Ascending aorta (tissue), 2 donors: ENCODE measurements around the gene GPRC5B. TPM values are rescaled to one million over a fixed set of nuclear protein-coding genes. Genes with fewer than 3 reads are reported as not detected.

Experiments used
- DNase-seq, 2 donors: peaks; one replicate each; pipeline ENCODE4 v3.0.0-alpha.2; 2019; ENCODE audit warnings: low spot score in 2 of 2
- H3K27ac ChIP-seq, 2 donors: fragments of 200-600 bp; sonication (generic); one replicate each; pipeline ENCODE4 v1.5.1; 2016 to 2017; ENCODE audit warnings: mild to moderate bottlenecking in 1 of 2
- H3K27me3 ChIP-seq: fragments of 200-600 bp; sonication (generic); one replicate; pipeline ENCODE4 v1.5.1; 2017
- H3K36me3 ChIP-seq, 2 donors: fragments of 200-600 bp; sonication (generic); one replicate each; pipeline ENCODE4 v1.5.1; 2016
- H3K4me1 ChIP-seq, 2 donors: fragments of 200-600 bp; sonication (generic); one replicate each; pipeline ENCODE4 v1.5.1; 2016 to 2017; ENCODE audit warnings: mild to moderate bottlenecking in 1 of 2
- H3K4me3 ChIP-seq, 2 donors: fragments of 200-600 bp; sonication (generic); one replicate each; pipeline ENCODE4 v1.5.1; 2016 to 2017; ENCODE audit warnings: mild to moderate bottlenecking in 1 of 2
- H3K9me3 ChIP-seq, 2 donors: fragments of 200-600 bp; sonication (generic); one replicate each; pipeline ENCODE4 v1.5.1; 2016
- intact Hi-C: fragments of 100-400 bp; cut with DNase I; formaldehyde crosslinking; loops from one replicate; pipeline ENCODE4 v1.15.1; 2023
- total RNA-seq: library from RNA; depleted of rRNA; stranded (reverse); fragments of >200 nt; gene quantifications from one replicate; pipeline ENCODE4 v1.1.0, GENCODE V29; 2016
- TF ChIP-seq, protein P1 (sequence below), 3 experiments: fragments of 200-600 bp in 2 of 3; fragments of 450-650 bp in 1 of 3; sonication (generic) in 2 of 3; IDR thresholded peaks; one replicate each; pipeline ENCODE4 v1.5.1; 2016 to 2019; ENCODE audit warnings: antibody characterized with exemption in 3 of 3, mild to moderate bottlenecking in 1 of 3, moderate library complexity in 1 of 3

The GPRC5B gene
- total RNA-seq, 1 donor from 2014 or later = 15.6 TPM

DNA sequence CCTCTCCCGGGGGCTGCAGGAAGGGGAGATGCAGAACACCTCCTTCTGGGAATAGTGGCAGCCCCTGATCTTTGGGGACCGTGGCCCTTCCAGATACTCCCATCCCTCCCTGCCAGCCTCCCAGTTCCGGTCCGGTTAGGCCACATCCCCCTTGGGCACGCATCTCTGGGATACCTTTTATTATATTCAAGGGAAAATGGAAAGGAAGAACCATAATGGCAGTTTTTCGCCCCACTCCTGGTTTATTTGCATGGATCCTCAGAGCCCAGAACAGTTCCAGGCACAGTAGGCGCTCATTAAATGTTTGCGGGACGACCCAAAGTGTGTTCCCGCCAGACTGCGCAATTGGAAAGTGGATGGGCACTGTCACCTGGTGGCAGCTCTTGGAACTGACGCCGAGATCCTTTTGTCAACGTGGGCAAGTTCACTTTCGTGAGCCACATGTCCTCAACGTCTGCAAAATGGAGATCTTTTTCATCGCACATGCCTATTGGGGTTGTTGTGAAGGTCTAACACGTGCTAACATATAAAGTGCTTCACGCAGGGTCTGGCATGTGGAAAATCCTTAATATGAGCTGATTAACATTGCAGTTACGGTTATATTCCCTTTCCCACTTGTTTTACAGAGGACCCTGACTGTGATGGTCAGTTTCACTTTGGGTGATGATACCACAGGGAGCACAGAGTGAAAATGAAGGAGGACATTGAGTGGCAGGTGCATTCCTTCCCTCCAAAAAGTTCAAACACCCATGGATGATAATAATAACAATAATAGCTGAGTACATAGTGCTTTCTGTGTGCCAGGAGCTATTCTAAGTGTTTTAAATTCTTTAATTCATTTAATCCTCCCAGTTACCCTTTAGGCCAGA lies 1.7 kb upstream of the GPRC5B start:
- intact Hi-C loops = loop anchor here (1.0 to 5.0 kb wide), 4 partner anchors 285 to 331 kb away; partner anchors contain the start of gene VPS35L
- H3K27me3 ChIP-seq = no peaks in the 10 kb centered on the region
- peak in 1 of 2 donors; percentile 87 for DNase-seq
- no peak overlapping the region for H3K27ac ChIP-seq
- TF ChIP-seq, protein P1, sequence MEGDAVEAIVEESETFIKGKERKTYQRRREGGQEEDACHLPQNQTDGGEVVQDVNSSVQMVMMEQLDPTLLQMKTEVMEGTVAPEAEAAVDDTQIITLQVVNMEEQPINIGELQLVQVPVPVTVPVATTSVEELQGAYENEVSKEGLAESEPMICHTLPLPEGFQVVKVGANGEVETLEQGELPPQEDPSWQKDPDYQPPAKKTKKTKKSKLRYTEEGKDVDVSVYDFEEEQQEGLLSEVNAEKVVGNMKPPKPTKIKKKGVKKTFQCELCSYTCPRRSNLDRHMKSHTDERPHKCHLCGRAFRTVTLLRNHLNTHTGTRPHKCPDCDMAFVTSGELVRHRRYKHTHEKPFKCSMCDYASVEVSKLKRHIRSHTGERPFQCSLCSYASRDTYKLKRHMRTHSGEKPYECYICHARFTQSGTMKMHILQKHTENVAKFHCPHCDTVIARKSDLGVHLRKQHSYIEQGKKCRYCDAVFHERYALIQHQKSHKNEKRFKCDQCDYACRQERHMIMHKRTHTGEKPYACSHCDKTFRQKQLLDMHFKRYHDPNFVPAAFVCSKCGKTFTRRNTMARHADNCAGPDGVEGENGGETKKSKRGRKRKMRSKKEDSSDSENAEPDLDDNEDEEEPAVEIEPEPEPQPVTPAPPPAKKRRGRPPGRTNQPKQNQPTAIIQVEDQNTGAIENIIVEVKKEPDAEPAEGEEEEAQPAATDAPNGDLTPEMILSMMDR (IDR thresholded peaks at IDR 0.05) = peak; percentile 96 to 100 (median 99)
- H3K4me1 ChIP-seq = peaks cover 0 to 5% of the 10 kb centered on the region in 2 donors
- H3K36me3 ChIP-seq = no peaks in the 10 kb centered on the region
- no peaks in the 10 kb centered on the region for H3K9me3 ChIP-seq
- H3K4me3 ChIP-seq = peak overlapping the region; percentile 73 to 91

DNA sequence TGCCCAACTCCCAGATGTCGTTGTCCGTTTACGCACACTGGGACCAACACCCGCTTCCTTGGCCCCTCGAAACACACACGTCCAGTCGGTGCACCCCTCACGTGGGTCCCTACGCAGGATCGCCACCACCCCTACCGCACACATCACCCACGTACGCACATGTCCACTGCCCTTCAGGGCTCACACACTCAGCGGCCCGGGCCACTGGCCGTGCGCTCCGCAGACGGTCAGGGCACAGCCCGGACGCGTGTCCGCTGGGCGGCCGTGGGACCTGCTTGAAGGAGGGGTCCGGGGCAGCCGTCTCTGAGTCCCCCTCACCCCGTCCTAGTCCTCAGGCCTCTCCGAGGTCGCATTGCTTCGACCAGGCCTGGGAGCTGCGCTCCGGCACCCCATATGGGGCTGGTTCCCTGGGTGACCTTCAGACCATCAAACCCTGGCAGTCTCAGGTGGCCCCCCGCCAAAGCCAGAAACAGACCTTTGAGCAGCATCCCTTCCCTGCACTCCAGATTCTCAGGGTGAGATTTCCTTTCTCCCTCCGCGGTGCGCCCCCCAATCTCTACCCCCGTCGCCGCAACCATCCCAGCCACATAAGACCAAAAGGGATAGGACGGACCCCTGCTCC lies 914 bp upstream of the GPRC5B start:
- Histone ChIP-seq H3K27ac (no peak overlapping the region), H3K4me1 (peaks cover 0 to 5% of the 10 kb centered on the region in 2 donors), H3K27me3 (no peaks in the 10 kb centered on the region), H3K9me3 (no peaks in the 10 kb centered on the region), H3K36me3 (no peaks in the 10 kb centered on the region), H3K4me3 (peak overlapping the region; percentile 73 to 91)
- TF ChIP-seq, protein P1 (IDR thresholded peaks at IDR 0.05) = no peak
- DNase-seq = no peak
- intact Hi-C loops = loop anchor here (1.0 to 5.0 kb wide), 4 partner anchors 284 to 330 kb away; partner anchors contain the start of gene VPS35L

DNA sequence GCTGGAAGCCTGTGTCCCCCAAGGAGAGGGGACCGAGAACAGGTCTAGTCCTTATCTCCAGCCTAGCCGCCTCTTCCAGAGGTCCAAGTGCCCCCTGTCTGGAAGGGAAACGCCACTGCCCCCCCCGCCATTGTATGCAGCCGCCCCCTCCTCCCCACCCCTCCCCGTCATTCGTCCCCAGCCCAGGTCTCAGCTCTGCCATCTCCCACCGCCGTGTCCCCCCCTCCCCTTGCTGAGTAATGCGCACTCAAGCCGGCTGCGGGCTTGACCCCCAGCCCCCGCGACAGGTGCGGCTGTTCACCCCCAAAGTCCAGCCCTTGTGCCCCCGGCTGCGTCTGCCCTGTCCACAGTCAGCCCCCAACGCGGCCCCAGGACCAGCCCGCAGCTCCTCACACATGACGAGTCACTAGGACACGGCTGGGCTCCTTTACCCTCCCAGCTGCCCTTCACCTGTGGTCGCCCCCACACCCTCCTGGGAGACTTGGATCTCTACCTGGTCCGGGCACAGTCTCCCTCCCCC lies 622 bp downstream of the GPRC5B start:
- no peak for DNase-seq
- Histone ChIP-seq H3K36me3 (no peaks in the 10 kb centered on the region), H3K9me3 (no peaks in the 10 kb centered on the region), H3K27me3 (no peaks in the 10 kb centered on the region), H3K27ac (peak overlapping the region; percentile 8 to 29), H3K4me3 (peak overlapping the region; percentile 73 to 91), H3K4me1 (peaks cover 0 to 5% of the 10 kb centered on the region in 2 donors)
- intact Hi-C loops = loop anchor here (1.0 to 5.0 kb wide), 2 partner anchors 117 to 166 kb away; partner anchors contain the start of genes IQCK and KNOP1
- TF ChIP-seq, protein P1 (IDR thresholded peaks at IDR 0.05) = no peak

DNA sequence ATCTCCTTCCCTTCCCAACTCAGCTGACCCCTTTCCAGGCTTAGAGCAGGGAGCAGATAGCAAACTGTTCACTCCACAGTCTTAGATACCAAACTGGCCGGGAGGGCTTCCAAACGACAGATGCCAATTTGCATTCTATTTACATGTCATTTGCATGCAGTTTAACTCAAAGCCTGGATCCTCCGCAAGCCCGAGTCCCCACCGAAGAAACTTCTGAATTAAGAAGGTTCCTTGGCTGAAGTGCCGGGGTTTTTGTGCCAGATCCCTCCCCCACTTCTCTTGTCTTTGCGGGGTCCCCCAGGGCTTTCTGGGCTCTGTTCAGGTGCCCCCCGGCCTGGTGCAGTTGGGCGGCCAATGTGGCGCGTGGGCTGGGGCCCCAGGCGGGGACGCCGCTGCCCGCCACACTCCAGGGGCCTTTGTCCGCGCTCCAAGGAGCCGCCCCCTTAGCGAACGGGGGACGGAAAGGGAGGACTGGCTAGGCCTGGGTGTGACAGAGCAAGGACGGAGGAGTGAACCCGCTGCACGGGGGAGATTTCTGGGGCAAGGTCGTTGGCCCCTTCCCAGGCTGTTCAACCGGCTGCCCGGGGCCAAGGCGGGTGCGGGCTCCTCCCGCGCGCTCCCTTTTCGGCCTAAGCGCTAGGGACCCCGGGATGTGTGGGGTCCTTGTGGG lies 1.2 kb downstream of the GPRC5B start:
- peak overlapping the region; percentile 73 to 91 for H3K4me3 ChIP-seq
- H3K27me3 ChIP-seq = no peaks in the 10 kb centered on the region
- peaks cover 0 to 5% of the 10 kb centered on the region in 2 donors for H3K4me1 ChIP-seq
- H3K27ac ChIP-seq = peak overlapping the region; percentile 8 to 29
- H3K9me3 ChIP-seq = no peaks in the 10 kb centered on the region
- intact Hi-C loops = loop anchor here (5.0 kb wide), 1 partner anchor 116 kb away; no protein-coding TSS in a partner anchor
- DNase-seq = no peak
- TF ChIP-seq, protein P1 (IDR thresholded peaks at IDR 0.05) = no peak
- no peaks in the 10 kb centered on the region for H3K36me3 ChIP-seq

DNA sequence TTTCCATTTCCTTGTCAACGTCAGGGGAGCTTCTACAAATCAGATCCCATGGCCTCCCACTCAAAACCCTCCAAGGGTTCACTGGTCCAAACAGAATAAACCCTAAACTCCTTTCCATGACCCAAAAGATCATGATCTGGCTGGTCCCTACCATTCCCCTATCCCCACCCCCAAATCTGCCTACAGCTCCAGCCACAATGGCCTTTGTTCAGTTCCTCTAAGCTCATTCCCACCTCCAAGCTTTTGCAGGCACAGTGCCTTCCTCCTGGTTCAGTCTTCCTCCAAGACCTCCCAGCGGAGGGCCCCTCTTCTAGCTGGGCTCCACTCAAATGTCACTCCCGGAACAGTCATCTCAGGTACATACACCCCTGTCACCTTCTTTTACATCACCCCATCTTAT lies 2.0 kb downstream of the GPRC5B start:
- Histone ChIP-seq H3K4me1 (peaks cover 0 to 5% of the 10 kb centered on the region in 2 donors), H3K36me3 (no peaks in the 10 kb centered on the region), H3K27me3 (no peaks in the 10 kb centered on the region), H3K27ac (peak overlapping the region in 1 of 2 donors; percentile 37), H3K4me3 (peak overlapping the region in 1 of 2 donors; percentile 91), H3K9me3 (no peaks in the 10 kb centered on the region)
- no peak for DNase-seq
- intact Hi-C loops = loop anchor here (5.0 kb wide), 1 partner anchor 115 kb away; no protein-coding TSS in a partner anchor
- TF ChIP-seq, protein P1 (IDR thresholded peaks at IDR 0.05) = no peak
